HepG2 (cell line): ENCODE results near the gene GSPT1. TPM values are rescaled to one million over a fixed set of nuclear protein-coding genes. Genes with fewer than 3 reads are reported as not detected.

Source experiments
- ARNT ChIP-seq: fragments of 450-650 bp; IDR thresholded peaks from 2 replicates; pipeline ENCODE4 v1.6.1; 2017
- ELF3 ChIP-seq: IDR thresholded peaks from 2 replicates; pipeline ENCODE4 v1.6.1; 2016; ENCODE audit warnings: missing genetic modification reagents, missing compliant biosample characterization
- EP300 ChIP-seq, 3 experiments: sonication (generic) in 1 of 3; formaldehyde crosslinking in 1 of 3; IDR thresholded peaks; 2 replicates each; pipeline versions ENCODE4 v1.5.1 to v1.6.1; 2011 to 2020; ENCODE audit warnings: low read depth in 2 of 3, low read length in 2 of 3, borderline replicate concordance in 1 of 3, improper control_type of control experiment in 1 of 3, mild to moderate bottlenecking in 1 of 3, missing genetic modification reagents in 1 of 3, moderate library complexity in 1 of 3
- FOSL2 ChIP-seq: sonication (generic); formaldehyde crosslinking; IDR thresholded peaks from 2 replicates; pipeline ENCODE4 v1.4.0; 2020; ENCODE audit warnings: missing genetic modification reagents
- FOXP1 ChIP-seq, 2 experiments: fragments of 450-650 bp in 1 of 2; IDR thresholded peaks; 2 replicates each; pipeline ENCODE4 v1.6.1; 2017 to 2018; ENCODE audit warnings: antibody characterized with exemption in 1 of 2
- HDAC1 ChIP-seq: sonication (generic); formaldehyde crosslinking; IDR thresholded peaks from 2 replicates; pipeline ENCODE4 v1.5.1; 2020; ENCODE audit warnings: mild to moderate bottlenecking, missing genetic modification reagents
- HMG20A ChIP-seq: IDR thresholded peaks from 2 replicates; pipeline ENCODE4 v1.6.1; 2016; ENCODE audit warnings: borderline replicate concordance
- HNF4A ChIP-seq: sonication (generic); formaldehyde crosslinking; IDR thresholded peaks from 2 replicates; pipeline ENCODE4 v1.4.0; 2020; ENCODE audit warnings: missing genetic modification reagents
- HOXA3 ChIP-seq: sonication (generic); formaldehyde crosslinking; IDR thresholded peaks from 2 replicates; pipeline ENCODE4 v1.5.0; 2020; ENCODE audit warnings: missing genetic modification reagents
- ONECUT2 ChIP-seq: sonication (generic); formaldehyde crosslinking; IDR thresholded peaks from 2 replicates; pipeline ENCODE4 v1.4.0; 2020; ENCODE audit warnings: missing genetic modification reagents
- RXRA ChIP-seq: sonication (generic); formaldehyde crosslinking; IDR thresholded peaks from 2 replicates; pipeline ENCODE4 v1.5.1; 2020; ENCODE audit warnings: missing genetic modification reagents
- SALL1 ChIP-seq: sonication (generic); formaldehyde crosslinking; IDR thresholded peaks from 2 replicates; pipeline ENCODE4 v1.8.0; 2022; ENCODE audit warnings: mild to moderate bottlenecking, missing genetic modification reagents
- ZBTB42 ChIP-seq: sonication (generic); formaldehyde crosslinking; IDR thresholded peaks from 2 replicates; pipeline ENCODE4 v1.5.0; 2020; ENCODE audit warnings: mild to moderate bottlenecking, missing genetic modification reagents
- ZIK1 ChIP-seq: sonication (generic); formaldehyde crosslinking; IDR thresholded peaks from 2 replicates; pipeline ENCODE4 v1.5.0; 2020; ENCODE audit warnings: mild to moderate bottlenecking, low read depth, missing genetic modification reagents, borderline replicate concordance
- ZNF136 ChIP-seq: sonication (generic); formaldehyde crosslinking; IDR thresholded peaks from 2 replicates; pipeline ENCODE4 v1.8.1; 2022; ENCODE audit warnings: low read depth, mild to moderate bottlenecking, moderate library complexity, missing genetic modification reagents
- ZNF24 ChIP-seq: fragments of 450-650 bp; IDR thresholded peaks from 2 replicates; pipeline ENCODE4 v1.6.1; 2017; ENCODE audit warnings: antibody characterized with exemption, mild to moderate bottlenecking
- ZNF430 ChIP-seq: sonication (generic); formaldehyde crosslinking; IDR thresholded peaks from 2 replicates; pipeline ENCODE4 v1.9.0; 2021; ENCODE audit warnings: mild to moderate bottlenecking, missing genetic modification reagents
- ZNF816 ChIP-seq: sonication (generic); formaldehyde crosslinking; IDR thresholded peaks from 2 replicates; pipeline ENCODE4 v1.8.0; 2022; ENCODE audit warnings: missing genetic modification reagents, mild to moderate bottlenecking, borderline replicate concordance
- polyA plus RNA-seq, 8 experiments: library from polyadenylated mRNA; depleted of rRNA in 3 of 8; stranded (reverse) in 7 of 8; unstranded in 1 of 8; fragments of >200 nt; fragmentation: Illumina TruSeq in 4 of 8; extraction: Trizol in 4 of 8; gene quantifications; 2 replicates each; pipeline versions ENCODE4 v1.2.1 to v1.2.3, GENCODE V29; 2011 to 2016; ENCODE audit warnings: low read depth in 4 of 8, missing spikeins in 1 of 8, mixed read lengths in 1 of 8; ENCODE audit not compliant: insufficient read depth in 1 of 8
- total RNA-seq, 5 experiments: library from RNA; depleted of rRNA; stranded (reverse); fragments of >200 nt; fragmentation: Illumina TruSeq; extraction: Trizol; gene quantifications; 2 replicates each; pipeline ENCODE4 v1.2.3, GENCODE V29; 2016; ENCODE audit warnings: low read depth in 1 of 5
- TF ChIP-seq, protein P1 (sequence below): sonication (generic); formaldehyde crosslinking; IDR thresholded peaks from one replicate; pipeline ENCODE4 v1.5.1; 2020; ENCODE audit warnings: mild to moderate bottlenecking, missing genetic modification reagents; ENCODE audit errors: not compliant biosample characterization
- TF ChIP-seq, protein P2 (sequence below): sonication (generic); formaldehyde crosslinking; IDR thresholded peaks from 2 replicates; pipeline ENCODE4 v1.4.0; 2020; ENCODE audit warnings: missing genetic modification reagents, borderline replicate concordance

GSPT1 gene
- total and polyA plus RNA-seq, 2 of the 13 experiments (the other 11 are each of a cell fraction or from before 2014, with no cell fraction given) = 120 to 316 TPM

DNA sequence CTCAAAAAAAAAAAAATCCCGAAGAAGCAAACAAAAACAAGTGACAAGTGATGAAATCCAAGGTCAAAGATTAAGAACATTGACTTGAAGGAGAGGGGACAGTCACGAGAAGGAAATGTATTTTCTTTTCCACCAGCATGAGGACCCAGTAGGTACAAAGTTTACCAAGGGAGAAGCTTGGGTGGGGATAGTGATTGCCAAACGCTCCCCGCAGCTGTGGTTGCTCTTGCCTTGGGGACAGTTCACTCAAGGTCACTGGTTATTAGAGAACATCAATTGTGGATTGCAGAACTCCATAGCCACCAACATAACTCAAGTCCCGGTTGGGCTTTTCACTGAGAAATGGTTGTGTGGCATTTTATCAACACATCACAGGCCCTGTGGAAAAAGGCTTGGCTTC lies 91.4 kb downstream of the GSPT1 start (continued):
- TF ChIP-seq, protein P1, sequence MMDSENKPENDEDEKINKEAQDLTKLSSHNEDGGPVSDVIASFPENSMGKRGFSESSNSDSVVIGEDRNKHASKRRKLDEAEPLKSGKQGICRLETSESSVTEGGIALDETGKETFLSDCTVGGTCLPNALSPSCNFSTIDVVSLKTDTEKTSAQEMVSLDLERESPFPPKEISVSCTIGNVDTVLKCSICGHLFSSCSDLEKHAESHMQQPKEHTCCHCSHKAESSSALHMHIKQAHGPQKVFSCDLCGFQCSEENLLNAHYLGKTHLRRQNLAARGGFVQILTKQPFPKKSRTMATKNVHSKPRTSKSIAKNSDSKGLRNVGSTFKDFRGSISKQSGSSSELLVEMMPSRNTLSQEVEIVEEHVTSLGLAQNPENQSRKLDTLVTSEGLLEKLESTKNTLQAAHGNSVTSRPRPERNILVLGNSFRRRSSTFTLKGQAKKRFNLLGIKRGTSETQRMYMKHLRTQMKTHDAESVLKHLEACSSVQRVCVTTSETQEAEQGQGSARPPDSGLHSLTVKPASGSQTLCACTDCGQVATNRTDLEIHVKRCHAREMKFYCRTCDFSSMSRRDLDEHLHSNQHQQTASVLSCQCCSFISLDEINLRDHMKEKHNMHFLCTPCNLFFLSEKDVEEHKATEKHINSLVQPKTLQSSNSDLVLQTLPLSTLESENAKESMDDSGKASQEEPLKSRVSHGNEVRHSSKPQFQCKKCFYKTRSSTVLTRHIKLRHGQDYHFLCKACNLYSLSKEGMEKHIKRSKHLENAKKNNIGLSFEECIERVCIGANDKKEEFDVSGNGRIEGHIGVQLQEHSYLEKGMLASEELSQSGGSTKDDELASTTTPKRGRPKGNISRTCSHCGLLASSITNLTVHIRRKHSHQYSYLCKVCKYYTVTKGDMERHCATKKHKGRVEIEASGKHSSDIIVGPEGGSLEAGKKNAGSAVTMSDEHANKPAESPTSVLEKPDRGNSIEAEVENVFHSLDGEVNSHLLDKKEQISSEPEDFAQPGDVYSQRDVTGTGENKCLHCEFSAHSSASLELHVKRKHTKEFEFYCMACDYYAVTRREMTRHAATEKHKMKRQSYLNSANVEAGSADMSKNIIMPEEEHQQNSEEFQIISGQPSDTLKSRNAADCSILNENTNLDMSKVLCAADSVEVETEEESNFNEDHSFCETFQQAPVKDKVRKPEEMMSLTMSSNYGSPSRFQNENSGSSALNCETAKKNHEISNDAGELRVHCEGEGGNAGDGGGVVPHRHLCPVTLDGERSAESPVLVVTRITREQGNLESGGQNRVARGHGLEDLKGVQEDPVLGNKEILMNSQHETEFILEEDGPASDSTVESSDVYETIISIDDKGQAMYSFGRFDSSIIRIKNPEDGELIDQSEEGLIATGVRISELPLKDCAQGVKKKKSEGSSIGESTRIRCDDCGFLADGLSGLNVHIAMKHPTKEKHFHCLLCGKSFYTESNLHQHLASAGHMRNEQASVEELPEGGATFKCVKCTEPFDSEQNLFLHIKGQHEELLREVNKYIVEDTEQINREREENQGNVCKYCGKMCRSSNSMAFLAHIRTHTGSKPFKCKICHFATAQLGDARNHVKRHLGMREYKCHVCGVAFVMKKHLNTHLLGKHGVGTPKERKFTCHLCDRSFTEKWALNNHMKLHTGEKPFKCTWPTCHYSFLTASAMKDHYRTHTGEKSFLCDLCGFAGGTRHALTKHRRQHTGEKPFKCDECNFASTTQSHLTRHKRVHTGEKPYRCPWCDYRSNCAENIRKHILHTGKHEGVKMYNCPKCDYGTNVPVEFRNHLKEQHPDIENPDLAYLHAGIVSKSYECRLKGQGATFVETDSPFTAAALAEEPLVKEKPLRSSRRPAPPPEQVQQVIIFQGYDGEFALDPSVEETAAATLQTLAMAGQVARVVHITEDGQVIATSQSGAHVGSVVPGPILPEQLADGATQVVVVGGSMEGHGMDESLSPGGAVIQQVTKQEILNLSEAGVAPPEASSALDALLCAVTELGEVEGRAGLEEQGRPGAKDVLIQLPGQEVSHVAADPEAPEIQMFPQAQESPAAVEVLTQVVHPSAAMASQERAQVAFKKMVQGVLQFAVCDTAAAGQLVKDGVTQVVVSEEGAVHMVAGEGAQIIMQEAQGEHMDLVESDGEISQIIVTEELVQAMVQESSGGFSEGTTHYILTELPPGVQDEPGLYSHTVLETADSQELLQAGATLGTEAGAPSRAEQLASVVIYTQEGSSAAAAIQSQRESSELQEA (CRISPR knock-in tag) = no peak
- TF ChIP-seq HNF4A (peak; percentile 83), HOXA3 (0 out of 2 replicates have a peak, but pooled peaks have one; percentile 31), FOSL2 (CRISPR knock-in tag) (peak; percentile 39), HMG20A (CRISPR knock-in tag) (peak; percentile 81), ARNT (no peak), ZNF24 (no peak), ZBTB42 (CRISPR knock-in tag) (no peak), RXRA (peak; percentile 93; the same call in 1 of the 2 replicates), ZNF136 (CRISPR knock-in tag) (no peak), ZNF816 (CRISPR knock-in tag) (no peak), ONECUT2 (CRISPR knock-in tag) (no peak), ZNF430 (CRISPR knock-in tag) (no peak), ELF3 (0 out of 2 replicates have a peak, but pooled peaks have one; percentile 32), EP300 (IDR thresholded peaks at IDR 0.05; ENCODE audit: low read depth in 2 of 2, low read length in 2 of 2) (peak; percentile 55 to 69; a peak in 2 of 4 replicates), EP300 (CRISPR knock-in tag; IDR thresholded peaks at IDR 0.05; ENCODE audit: borderline replicate concordance) (peak; percentile 51; the same call in 1 of the 2 replicates), HDAC1 (peak; percentile 63), SALL1 (peak; percentile 87), ZIK1 (CRISPR knock-in tag) (no peak), FOXP1 (IDR thresholded peaks at IDR 0.05) (0 out of 2 replicates have a peak, but pooled peaks have one; percentile 1), FOXP1 (CRISPR knock-in tag; IDR thresholded peaks at IDR 0.05) (peak; percentile 43; the same call in 1 of the 2 replicates)
- TF ChIP-seq, protein P2, sequence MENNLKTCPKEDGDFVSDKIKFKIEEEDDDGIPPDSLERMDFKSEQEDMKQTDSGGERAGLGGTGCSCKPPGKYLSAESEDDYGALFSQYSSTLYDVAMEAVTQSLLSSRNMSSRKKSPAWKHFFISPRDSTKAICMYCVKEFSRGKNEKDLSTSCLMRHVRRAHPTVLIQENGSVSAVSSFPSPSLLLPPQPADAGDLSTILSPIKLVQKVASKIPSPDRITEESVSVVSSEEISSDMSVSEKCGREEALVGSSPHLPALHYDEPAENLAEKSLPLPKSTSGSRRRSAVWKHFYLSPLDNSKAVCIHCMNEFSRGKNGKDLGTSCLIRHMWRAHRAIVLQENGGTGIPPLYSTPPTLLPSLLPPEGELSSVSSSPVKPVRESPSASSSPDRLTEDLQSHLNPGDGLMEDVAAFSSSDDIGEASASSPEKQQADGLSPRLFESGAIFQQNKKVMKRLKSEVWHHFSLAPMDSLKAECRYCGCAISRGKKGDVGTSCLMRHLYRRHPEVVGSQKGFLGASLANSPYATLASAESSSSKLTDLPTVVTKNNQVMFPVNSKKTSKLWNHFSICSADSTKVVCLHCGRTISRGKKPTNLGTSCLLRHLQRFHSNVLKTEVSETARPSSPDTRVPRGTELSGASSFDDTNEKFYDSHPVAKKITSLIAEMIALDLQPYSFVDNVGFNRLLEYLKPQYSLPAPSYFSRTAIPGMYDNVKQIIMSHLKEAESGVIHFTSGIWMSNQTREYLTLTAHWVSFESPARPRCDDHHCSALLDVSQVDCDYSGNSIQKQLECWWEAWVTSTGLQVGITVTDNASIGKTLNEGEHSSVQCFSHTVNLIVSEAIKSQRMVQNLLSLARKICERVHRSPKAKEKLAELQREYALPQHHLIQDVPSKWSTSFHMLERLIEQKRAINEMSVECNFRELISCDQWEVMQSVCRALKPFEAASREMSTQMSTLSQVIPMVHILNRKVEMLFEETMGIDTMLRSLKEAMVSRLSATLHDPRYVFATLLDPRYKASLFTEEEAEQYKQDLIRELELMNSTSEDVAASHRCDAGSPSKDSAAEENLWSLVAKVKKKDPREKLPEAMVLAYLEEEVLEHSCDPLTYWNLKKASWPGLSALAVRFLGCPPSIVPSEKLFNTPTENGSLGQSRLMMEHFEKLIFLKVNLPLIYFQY (CRISPR knock-in tag) = 0 out of 2 replicates have a peak, but pooled peaks have one; percentile 36
